HUES64 (cell line): Measurements from ENCODE around the gene C1QTNF12.

Experiments
- H3K27ac ChIP-seq: 2 replicates; pipeline ENCODE4 v1.7.0; 2013; ENCODE audit warnings: low read depth, low read length, inconsistent platforms
- H3K27me3 ChIP-seq: 2 replicates; pipeline ENCODE4 v1.6.1; 2013; ENCODE audit warnings: mild to moderate bottlenecking, low read length; ENCODE audit not compliant: insufficient read depth
- H3K36me3 ChIP-seq: 2 replicates; pipeline ENCODE4 v1.6.1; 2013; ENCODE audit warnings: mild to moderate bottlenecking, low read length; ENCODE audit not compliant: insufficient read depth
- H3K4me1 ChIP-seq: 2 replicates; pipeline ENCODE4 v1.6.1; 2013; ENCODE audit warnings: mild to moderate bottlenecking, low read length, moderate library complexity; ENCODE audit not compliant: insufficient read depth
- H3K4me3 ChIP-seq: 2 replicates; pipeline ENCODE4 v1.5.1; 2013; ENCODE audit warnings: mild to moderate bottlenecking, low read length, moderate library complexity
- H3K9ac ChIP-seq: 2 replicates; pipeline ENCODE4 v1.6.1; 2013; ENCODE audit warnings: mild to moderate bottlenecking, low read depth, low read length
- H3K9me3 ChIP-seq: 2 replicates; pipeline ENCODE4 v1.6.1; 2013; ENCODE audit warnings: low read depth, low read length; ENCODE audit not compliant: insufficient read depth
- WGBS: fragments of 150-250, 120-280 bp; methylation state at CpG from one replicate; pipeline ENCODE4 v1.1.7; 2013; ENCODE audit warnings: missing lambda C conversion rate; 5-methylcytosine and 5-hydroxymethylcytosine counted together

C1QTNF12 gene

DNA sequence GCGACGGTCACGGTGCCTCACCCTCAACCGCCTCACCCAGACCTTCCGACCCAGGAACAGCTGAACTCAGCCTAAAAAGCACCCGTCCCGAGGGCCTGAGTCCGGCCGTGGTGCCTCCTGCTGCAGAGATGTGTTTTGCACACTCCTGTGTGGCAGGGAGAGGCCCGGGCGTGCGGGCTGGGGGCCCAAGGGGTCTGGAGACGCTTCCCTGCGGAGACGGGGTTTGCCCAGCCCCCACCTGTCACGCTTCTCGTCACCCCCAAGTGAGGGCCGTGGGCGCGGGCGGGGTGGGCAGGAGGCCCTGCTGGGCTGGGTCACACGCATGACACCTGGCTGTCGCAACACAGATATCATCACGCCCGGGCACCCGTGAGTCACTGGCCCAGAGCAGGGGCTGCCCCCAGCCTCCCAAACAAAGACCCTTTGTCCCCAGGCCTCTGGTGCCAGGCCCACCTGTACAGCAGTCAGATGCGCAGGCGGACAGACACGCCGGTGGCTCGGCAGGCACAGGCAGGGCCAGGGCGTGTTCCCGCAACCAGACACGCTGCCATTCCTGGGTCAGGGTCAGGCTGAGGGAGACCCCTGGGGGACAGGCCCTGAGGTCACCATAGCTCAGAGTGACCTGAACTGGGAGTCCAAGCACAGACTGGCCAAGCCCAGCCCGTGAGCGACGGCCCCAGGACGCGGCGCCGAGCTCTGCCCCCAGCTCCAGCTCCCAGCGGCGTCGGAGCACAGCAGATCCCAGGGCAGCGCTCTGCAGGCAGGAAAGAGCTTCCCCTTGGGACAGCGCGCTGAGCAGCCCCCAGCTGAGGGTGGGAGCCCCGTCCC lies 8.4 kb downstream of the C1QTNF12 start:
- H3K4me3 ChIP-seq: no peak overlapping the region
- no peak overlapping the region for H3K9ac ChIP-seq
- peaks cover 6% of the 10 kb centered on the region; the same call in 1 of the 2 replicates for H3K36me3 ChIP-seq
- no peaks in the 10 kb centered on the region for H3K4me1 ChIP-seq
- H3K27me3 ChIP-seq: no peaks in the 10 kb centered on the region
- 88% methylated on average over 48 of the region's 48 CpGs for WGBS
- 0 out of 2 replicates have a peak overlapping the region, but pooled peaks have one; percentile 35 for H3K27ac ChIP-seq
- no peaks in the 10 kb centered on the region for H3K9me3 ChIP-seq

DNA sequence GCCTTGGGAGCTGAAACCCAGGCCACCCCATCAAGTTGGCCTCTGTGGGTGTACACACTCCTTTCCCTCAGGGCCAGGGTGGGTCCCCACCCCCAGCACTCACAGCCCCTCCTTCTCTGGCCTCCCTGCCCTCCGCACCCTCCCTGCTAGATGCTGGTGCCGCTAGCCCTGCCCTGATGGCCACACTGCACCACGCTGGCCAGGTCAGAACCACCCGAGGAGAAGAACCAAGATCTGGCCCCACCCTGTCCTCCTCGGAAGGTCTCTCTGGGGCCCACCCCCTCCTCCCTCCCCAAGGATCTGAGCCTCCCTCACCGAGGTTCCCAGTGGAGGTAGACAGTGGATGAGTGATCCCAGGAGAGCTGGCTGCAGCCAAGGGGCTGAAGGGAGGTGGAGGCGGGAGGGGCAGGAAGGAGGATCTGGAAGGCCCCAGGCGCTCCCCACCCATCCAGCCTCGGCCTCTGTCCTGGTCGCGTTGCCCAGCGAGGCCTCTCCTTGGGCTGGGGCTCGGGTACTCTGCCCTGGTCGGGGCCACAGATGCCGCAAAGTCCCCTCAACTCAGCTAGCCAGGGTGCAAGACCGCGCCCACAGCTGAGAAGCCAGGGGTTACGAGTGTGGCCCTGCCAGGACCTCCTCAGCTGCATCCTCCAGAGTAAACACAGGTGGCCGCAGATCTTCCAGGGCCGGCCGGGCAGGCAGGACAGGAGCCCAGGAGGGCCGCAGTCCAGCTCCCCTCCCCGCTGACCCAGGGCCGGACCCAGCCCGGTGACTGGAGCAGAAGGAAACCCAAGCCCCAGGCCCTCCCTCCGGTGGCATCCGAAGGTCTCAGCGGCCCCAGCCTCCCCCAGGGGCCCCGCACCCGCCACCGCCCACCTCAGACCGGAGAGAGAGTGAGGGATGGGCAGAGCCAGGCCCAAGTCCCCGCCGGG lies 9.3 kb downstream of the C1QTNF12 start:
- 79% methylated on average over 33 of the region's 34 CpGs for WGBS
- Histone ChIP-seq H3K36me3 (peaks cover 6% of the 10 kb centered on the region; the same call in 1 of the 2 replicates), H3K4me1 (no peaks in the 10 kb centered on the region), H3K27ac (peak overlapping the region; percentile 35; the same call in 1 of the 2 replicates), H3K9ac (peak overlapping the region; percentile 44; the same call in 1 of the 2 replicates), H3K27me3 (no peaks in the 10 kb centered on the region), H3K9me3 (no peaks in the 10 kb centered on the region), H3K4me3 (no peak overlapping the region)

DNA sequence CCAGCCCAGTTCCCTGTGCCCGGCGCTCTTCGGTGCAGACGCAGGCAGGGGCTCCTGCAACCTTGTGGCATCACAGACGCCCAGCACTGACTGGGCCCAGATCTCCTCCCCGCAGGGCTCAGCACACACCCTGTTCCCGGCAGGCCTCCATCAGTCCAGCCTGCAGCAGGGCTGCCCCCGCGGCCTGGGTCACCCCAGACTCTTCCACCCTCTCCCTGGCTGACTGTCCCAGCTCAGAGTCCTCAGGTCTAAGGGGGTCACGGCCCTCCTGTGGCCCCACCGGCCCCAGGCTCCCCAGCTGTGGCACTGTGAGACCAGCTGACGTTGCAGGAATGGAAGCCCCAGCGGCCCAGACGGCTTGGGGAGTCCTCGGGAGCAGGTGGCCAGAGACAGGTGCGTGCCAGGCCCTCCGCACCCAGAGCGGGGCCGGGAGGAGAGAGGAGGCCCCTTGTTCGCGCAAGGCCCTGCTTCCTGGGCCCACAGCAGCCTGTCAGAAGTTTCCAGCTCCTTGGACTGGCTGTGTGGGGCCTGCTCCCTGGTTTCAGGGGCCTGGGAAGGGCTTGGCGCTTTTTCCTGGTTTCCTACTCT lies 10.3 kb downstream of the C1QTNF12 start:
- H3K36me3 ChIP-seq: peaks cover 6% of the 10 kb centered on the region; the same call in 1 of the 2 replicates
- no peaks in the 10 kb centered on the region for H3K4me1 ChIP-seq
- no peaks in the 10 kb centered on the region for H3K27me3 ChIP-seq
- 89% methylated on average over 22 of the region's 22 CpGs for WGBS
- no peak overlapping the region for H3K9ac ChIP-seq
- H3K4me3 ChIP-seq: no peak overlapping the region
- no peak overlapping the region for H3K27ac ChIP-seq
- no peaks in the 10 kb centered on the region for H3K9me3 ChIP-seq

DNA sequence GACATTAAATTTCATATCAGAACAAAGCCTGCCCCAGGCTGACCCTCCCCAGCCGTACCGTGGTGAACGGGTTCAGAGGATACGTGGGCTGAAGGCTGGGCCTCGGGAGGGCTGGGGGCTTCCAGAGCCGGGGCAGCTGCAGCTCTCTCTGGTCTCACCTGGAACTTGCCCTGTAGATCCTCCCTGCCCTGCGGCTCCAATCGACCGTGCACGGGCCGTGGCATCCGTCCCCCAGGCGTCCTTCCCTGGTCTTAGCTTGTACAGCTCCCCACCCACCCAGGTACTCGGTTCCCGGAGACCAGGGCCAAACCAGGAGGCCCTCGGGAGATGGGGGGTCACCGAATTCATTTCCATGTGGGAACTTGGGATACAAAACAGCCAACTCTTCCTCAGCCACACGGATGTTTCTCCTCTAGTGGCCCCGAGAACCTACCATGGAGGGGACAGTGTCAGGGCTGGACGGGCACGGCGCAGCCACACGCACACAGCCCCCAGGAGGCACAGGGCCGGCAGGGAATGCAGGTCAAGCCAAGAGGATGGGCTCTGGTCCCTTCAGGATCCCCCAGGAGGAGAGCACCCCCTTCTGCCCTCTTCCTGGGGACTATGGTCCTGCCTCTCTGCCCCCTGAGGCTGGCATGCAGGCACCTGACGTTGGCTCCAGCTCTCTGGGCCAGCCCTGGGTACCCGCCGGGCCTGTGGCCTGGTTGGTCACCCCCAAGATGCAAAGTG lies 11.3 kb downstream of the C1QTNF12 start:
- no peak overlapping the region for H3K4me3 ChIP-seq
- 94% methylated on average over 27 of the region's 27 CpGs for WGBS
- peaks cover 6% of the 10 kb centered on the region; the same call in 1 of the 2 replicates for H3K36me3 ChIP-seq
- H3K9ac ChIP-seq: no peak overlapping the region
- H3K9me3 ChIP-seq: no peaks in the 10 kb centered on the region
- H3K27me3 ChIP-seq: no peaks in the 10 kb centered on the region
- H3K27ac ChIP-seq: no peak overlapping the region
- H3K4me1 ChIP-seq: 0 out of 2 replicates have a peak, but pooled peaks cover 5% of the 10 kb centered on the region

DNA sequence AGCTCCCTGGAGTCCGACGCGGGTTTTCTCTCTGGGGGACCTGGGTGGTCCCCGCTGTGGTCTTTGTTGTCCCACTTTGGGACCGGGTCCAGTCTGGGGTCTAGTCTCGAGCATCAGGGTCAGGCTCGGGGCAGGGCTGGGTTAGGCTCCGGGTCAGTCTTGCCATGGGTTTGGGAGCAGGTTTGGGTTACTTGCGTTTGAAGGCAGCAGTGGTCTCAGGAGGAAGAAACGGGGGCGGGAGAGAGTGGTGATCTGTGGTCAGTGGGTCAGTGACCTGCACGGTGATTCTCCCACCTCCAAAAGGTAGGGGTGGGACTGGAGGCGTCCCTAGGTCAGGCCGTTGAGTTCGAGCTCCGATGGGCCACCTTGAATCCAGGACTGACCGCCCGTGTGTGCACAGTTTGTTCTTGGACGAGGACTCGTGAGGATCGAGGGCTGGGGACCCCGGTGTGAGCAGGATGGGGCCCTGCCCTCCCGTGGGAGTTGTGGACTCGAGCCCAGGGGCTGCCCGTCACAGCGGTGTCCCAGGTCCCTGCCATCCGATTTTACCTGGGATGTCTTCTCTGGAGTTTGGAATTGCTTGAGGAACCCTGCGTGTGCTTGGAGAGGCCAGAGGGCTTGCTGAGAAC lies 12.2 kb downstream of the C1QTNF12 start:
- 96% methylated on average over 28 of the region's 28 CpGs for WGBS
- Histone ChIP-seq H3K4me3 (no peak overlapping the region), H3K4me1 (0 out of 2 replicates have a peak, but pooled peaks cover 5% of the 10 kb centered on the region), H3K9me3 (no peaks in the 10 kb centered on the region), H3K9ac (no peak overlapping the region), H3K27me3 (no peaks in the 10 kb centered on the region), H3K27ac (no peak overlapping the region), H3K36me3 (peaks cover 8% of the 10 kb centered on the region; the same call in 1 of the 2 replicates)

DNA sequence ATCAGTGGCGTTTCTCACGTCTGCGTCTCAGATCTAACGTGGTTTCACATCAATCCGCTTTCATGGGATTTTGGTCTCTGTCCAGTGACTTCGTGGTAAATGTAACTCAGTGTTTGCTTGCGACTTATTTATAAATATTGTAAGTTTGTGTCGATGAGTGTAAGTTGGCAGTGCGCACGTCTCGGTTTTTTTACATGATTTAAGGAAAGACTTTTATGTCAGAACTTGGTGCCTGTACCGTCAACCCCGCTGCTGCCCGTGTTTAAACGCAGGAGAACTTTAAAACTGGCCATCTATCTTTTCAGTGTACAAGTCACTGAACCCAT lies 13.0 kb downstream of the C1QTNF12 start:
- H3K4me3 ChIP-seq: no peak overlapping the region
- no peak overlapping the region for H3K9ac ChIP-seq
- no peak overlapping the region for H3K27ac ChIP-seq

DNA sequence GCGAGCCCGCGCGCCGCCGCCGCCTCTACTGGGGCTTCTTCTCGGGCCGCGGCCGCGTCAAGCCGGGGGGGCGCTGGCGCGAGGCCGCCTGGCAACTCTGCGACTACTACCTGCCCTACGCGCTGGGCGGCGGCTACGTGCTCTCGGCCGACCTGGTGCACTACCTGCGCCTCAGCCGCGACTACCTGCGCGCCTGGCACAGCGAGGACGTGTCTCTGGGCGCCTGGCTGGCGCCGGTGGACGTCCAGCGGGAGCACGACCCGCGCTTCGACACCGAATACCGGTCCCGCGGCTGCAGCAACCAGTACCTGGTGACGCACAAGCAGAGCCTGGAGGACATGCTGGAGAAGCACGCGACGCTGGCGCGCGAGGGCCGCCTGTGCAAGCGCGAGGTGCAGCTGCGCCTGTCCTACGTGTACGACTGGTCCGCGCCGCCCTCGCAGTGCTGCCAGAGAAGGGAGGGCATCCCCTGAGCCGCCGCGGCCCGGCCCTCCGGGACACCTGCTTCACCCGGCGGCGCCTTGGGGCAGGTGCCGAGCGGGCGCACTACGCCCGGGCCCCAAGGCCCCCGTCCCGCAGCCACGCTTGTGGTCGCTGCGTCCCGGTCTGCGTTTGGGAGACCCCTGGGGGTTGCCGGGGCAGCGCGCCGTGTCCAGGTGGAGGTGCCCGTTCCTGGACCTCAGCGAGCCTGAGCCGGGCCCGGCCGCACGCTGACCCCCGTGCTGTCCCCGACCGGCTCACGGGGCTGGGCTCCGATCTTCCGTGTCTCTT lies 13.5 kb downstream of the C1QTNF12 start:
- WGBS: 96% methylated on average over 98 of the region's 98 CpGs
- no peaks in the 10 kb centered on the region for H3K27me3 ChIP-seq
- no peaks in the 10 kb centered on the region for H3K9me3 ChIP-seq
- H3K27ac ChIP-seq: no peak overlapping the region
- peak overlapping the region; percentile 70; the same call in 1 of the 2 replicates for H3K9ac ChIP-seq
- peak overlapping the region; percentile 40; the same call in 1 of the 2 replicates for H3K4me3 ChIP-seq
- H3K4me1 ChIP-seq: 0 out of 2 replicates have a peak, but pooled peaks cover 5% of the 10 kb centered on the region
- peaks cover 14% of the 10 kb centered on the region for H3K36me3 ChIP-seq

More for the DNA sequence above, 13.0 kb downstream of the C1QTNF12 start:
- H3K4me1 ChIP-seq: 0 out of 2 replicates have a peak, but pooled peaks cover 5% of the 10 kb centered on the region
- 97% methylated on average over 15 of the region's 15 CpGs for WGBS
- no peaks in the 10 kb centered on the region for H3K9me3 ChIP-seq
- no peaks in the 10 kb centered on the region for H3K27me3 ChIP-seq
- peaks cover 9% of the 10 kb centered on the region for H3K36me3 ChIP-seq

DNA sequence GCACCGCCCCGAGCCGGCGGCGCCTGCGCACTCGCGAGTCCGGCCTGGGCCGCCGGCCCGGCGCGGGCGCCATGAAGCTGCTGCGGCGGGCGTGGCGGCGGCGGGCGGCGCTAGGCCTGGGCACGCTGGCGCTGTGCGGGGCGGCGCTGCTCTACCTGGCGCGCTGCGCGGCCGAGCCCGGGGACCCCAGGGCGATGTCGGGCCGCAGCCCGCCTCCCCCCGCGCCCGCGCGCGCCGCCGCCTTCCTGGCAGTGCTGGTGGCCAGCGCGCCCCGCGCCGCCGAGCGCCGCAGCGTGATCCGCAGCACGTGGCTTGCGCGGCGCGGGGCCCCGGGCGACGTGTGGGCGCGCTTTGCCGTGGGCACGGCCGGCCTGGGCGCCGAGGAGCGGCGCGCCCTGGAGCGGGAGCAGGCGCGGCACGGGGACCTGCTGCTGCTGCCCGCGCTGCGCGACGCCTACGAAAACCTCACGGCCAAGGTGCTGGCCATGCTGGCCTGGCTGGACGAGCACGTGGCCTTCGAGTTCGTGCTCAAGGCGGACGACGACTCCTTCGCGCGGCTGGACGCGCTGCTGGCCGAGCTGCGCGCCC lies 14.2 kb downstream of the C1QTNF12 start, which contains the start of gene B3GALT6:
Gene B3GALT6 (plus strand): TSS at position 30 of the 588 bp plus-strand sequence. CDS start 42 bp downstream, at position 72.
- 22% methylated on average over 100 of the region's 100 CpGs for WGBS
- peaks cover 21% of the 10 kb centered on the region for H3K36me3 ChIP-seq

More for the DNA sequence above, 14.2 kb downstream of the C1QTNF12 start, which contains the start of gene B3GALT6:
- 0 out of 2 replicates have a peak, but pooled peaks cover 5% of the 10 kb centered on the region for H3K4me1 ChIP-seq
- no peaks in the 10 kb centered on the region for H3K27me3 ChIP-seq
- H3K4me3 ChIP-seq: peak within 1 kb of the TSS; percentile 83
- H3K27ac ChIP-seq: peak within 1 kb of the TSS; percentile 78
- peak within 1 kb of the TSS; percentile 91 for H3K9ac ChIP-seq
- no peaks in the 10 kb centered on the region for H3K9me3 ChIP-seq
